Smooth muscle cell of the brain vasculature (primary cell): ENCODE measurements around the gene CREB5.

Experiments
- DNase-seq: peaks from one replicate; pipeline ENCODE4 v3.0.0-alpha.2; 2012; ENCODE audit warnings: low read depth, low spot score

Gene CREB5

GRCh38 chr7:28512668-28513440 lies 100.5 kb downstream of the CREB5 start:
- no peak for DNase-seq

DNA sequence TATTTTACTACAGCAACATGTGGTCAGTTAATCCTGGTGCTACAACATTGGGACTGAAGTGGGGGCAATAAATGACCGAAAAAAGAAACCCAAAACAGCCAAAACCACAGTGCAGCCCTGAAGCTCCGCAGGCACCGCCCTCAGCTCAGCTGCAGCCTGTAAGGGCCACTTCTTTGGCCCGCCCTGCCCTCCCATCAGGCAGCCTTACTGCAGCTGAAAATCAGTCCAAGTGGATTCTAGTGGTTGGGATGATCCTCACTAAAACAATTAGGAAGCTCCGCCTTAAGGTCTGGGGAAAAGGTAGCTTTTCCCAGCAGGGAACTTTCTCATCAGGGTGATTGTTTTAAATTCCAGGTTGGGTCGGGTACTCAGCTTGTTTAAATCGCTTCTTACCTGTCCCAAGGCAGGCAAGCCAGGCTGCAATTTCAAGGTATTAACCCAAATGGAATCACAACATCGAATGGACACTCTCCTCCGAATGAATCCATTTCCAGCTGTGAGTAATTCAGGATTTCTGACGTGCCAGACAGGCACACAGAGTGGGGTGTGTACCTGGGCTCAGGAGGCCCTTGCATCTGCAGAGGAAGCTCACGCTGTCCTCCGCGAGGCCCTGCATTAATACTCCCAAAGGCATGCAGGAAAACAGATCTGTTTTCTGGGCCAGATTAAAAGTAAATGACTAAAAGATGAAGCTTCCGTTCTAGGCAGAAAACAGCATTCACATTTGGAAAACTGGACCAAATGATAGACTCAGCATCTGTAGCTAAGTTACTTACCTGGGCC lies 104.3 kb downstream of the CREB5 start:
- DNase-seq, result no peak

- no peak for DNase-seq
Measured at GRCh38 chr7:28517206-28517605, 104.9 kb downstream of the CREB5 start.

DNA sequence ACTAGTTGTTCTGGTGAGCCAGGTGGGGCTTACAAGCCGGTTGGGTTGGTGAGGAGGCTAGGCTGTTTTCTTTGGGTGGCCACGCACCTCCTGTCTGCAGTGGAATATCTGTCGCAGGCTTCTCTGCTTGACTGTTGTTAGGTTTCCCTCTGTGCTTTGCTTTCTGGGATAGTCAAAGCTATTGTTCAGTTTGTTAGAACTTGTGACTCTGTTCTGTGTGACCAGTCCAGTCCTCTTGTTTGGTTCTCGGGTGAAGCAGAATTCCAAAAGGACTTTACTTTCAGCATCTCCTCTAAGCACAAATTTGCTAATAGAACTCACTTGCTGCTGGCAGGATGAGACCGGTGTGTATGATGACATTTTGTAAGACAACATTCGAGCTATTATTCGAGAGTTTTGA lies 105.3 kb downstream of the CREB5 start:
- no peak for DNase-seq

DNA sequence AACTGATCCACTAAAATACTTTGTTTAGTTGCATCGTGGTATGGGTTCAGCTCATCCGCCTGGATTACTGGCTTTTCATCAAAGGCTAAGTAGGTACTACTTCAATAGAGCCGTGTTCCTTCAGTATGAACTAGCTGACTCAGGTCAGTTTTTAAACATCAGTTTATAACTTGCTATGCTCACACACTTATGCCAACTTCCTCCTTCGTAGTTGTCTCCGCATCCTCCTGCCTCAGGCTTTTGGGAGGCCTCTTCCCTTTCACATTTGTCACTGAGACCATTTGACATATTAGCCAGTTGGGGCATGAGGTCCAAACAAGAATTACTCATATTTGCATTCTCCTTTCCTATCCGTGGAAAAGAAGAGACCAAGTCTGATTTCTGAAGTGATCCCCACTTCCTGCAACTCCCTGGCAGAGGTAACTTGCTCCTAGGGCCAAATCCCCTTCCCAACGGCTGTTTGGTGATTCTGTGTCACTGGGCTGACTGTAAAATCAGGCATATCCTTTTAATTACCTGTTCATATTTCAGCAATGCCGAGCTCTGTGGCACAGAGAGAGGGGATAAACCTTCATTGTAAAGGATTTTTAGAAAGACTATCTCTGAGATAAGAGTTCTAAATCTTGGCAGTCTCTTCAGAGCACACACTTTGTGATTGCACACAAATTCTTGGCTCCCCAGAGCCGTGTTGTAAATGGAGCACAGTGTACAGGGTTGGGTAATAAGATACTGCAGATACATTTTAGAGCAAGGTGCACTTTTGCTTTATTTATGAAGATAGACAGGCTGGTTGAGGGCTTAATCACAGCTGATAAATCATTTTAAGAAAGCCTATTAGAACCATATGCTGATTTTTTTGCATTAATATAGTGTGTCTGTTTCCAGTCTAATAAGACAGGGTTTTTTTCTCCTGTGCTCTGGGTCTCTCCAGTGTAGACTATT lies 108.0 kb downstream of the CREB5 start:
- no peak for DNase-seq

DNA sequence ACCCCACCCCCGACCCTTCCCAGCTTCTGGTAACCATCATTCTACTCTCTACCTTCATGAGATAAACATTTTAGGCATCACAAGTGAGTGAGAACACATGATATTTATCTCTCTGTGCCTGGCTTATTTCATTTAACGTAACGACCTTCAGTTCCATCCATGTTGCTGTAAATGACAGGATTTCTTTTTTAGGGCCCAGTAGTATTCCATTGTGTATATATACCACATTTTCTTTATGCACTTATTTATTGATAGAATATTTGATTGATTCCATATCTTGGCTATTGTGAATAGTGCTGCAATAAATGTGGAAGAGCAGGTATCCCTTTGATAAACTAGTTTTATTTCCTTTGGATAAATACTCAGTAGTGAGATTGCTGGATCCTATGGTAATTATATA lies 112.7 kb downstream of the CREB5 start:
- no peak for DNase-seq

GRCh38 chr7:28528899-28529298 lies 116.6 kb downstream of the CREB5 start:
- DNase-seq, result no peak

GRCh38 chr7:28529755-28530154 lies 117.4 kb downstream of the CREB5 start:
- DNase-seq, result no peak

GRCh38 chr7:28530175-28530802 lies 118.0 kb downstream of the CREB5 start:
- DNase-seq, result no peak

GRCh38 chr7:28530803-28531175 lies 118.5 kb downstream of the CREB5 start:
- DNase-seq, result no peak

- DNase-seq, result no peak
Measured at GRCh38 chr7:28531291-28531690, 119.0 kb downstream of the CREB5 start.

- DNase-seq, result no peak
Measured at GRCh38 chr7:28532181-28532580, 119.9 kb downstream of the CREB5 start.

- DNase-seq, result no peak
Measured at GRCh38 chr7:28533267-28533666, 120.9 kb downstream of the CREB5 start.

- no peak for DNase-seq
Measured at GRCh38 chr7:28533731-28534531, 121.6 kb downstream of the CREB5 start.

- no peak for DNase-seq
Measured at GRCh38 chr7:28536259-28536658, 123.9 kb downstream of the CREB5 start.

DNA sequence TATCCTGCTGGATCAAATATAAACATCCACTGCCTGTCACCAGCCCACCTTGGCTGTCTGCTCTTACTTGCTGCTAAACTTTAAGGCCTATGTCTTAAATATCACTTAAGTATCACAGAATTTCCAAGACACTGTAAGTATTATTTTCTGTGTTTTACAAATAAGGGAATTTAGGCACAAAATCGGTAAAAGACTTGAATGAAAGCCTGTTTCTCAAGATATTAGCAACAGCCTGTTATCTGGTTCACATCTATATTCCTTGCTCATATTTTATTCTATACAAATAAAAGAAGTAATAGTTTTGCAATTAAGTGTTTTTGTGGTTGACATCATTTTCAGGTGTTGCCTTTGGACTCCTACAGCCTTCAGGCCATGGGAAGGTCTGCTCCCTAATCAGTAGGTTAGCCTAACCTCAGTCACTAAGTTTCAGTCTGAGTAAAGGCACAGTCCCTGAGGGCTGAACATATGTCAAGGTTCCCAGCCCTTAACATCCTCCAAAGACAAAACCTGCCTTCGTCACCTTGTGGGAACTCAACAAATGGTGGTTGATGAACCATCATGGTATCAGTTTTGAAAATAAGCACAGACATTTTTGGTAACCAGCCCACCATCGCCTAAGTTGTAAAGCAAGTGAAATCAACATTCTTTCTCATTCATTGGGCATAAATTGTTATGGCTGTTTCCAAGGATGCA lies 127.1 kb downstream of the CREB5 start:
- no peak for DNase-seq

- DNase-seq, result no peak
Measured at GRCh38 chr7:28542410-28542809, 130.1 kb downstream of the CREB5 start.

DNA sequence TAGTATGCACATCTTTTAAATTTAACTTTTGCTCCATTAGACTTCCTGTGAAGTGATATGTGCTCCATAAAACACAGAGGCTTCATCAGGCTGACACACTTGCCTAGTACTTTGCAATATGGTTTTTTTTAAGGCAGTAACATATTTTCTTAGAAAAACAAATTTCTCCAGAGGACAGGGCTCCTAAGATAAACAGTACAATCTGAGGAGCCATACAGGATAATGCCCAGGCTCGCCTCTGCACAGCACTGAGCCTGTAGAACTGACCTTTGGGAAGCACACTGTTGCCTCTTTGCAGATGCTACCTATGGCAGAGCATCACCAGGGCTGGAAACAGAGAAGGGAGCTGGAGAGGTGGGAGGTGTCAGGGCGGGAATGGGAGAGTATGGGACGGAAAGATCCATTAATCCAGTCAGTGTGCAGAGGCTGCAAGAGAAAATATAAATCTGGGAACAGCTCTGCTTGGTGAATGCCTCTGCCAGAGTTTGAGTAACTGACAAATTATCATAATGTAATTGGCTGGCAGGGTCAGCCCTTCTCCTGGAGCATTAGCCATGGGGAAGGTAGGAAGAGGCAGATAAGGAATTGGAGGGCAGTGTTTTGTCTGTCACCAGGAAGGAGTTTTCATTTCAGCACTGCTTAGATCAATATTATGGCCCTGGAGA lies 132.3 kb downstream of the CREB5 start:
- no peak for DNase-seq

DNA sequence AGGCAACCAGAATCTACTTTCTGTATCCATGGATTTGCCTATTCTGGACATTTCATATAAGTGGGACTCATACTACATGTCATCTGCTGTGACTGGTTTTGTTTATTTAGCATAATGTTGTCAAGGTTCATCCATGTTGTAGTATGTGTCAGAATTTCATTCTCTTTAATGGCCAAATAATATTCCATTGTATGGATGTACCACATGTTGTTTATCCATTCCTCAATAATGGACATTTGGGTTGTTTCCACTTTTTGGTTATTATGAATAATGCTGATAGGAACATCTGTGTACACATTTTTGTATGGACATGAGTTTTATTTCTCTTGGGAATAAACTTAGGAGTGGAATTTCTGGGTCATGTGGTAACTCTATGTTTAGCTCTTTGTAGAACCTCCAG lies 133.7 kb downstream of the CREB5 start:
- DNase-seq, result no peak

DNA sequence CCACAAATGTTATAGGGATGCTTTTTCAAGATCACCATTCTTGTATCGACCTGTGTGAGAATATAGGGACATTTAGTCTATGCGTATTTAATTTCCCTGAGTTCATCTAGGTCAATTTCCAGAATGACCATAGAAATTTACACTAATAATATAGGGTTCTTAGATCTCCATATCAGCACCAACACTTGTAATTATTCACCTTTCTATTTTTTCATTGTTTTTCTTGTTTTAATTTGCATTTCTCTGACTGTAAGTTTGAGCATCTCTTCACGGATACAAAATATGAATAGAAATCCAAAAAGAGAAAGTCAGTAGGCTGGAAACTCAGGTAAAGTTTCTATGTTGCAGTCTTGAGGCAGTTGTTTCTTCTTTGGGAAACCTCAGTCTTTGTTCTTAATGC lies 134.8 kb downstream of the CREB5 start:
- DNase-seq, result no peak
